SK-N-MC (cell line): ENCODE data around the gene KCTD17.

Source experiments
- EZH2 ChIP-seq: fragments of 200-600 bp; sonication (generic); IDR thresholded peaks from one replicate; pipeline ENCODE4 v1.6.1; 2017; ENCODE audit warnings: antibody characterized with exemption
- POLR2AphosphoS5 ChIP-seq: IDR thresholded peaks from 2 replicates; pipeline ENCODE4 v1.6.1; 2012; ENCODE audit warnings: mild to moderate bottlenecking, low read depth, low read length, borderline replicate concordance

DNA sequence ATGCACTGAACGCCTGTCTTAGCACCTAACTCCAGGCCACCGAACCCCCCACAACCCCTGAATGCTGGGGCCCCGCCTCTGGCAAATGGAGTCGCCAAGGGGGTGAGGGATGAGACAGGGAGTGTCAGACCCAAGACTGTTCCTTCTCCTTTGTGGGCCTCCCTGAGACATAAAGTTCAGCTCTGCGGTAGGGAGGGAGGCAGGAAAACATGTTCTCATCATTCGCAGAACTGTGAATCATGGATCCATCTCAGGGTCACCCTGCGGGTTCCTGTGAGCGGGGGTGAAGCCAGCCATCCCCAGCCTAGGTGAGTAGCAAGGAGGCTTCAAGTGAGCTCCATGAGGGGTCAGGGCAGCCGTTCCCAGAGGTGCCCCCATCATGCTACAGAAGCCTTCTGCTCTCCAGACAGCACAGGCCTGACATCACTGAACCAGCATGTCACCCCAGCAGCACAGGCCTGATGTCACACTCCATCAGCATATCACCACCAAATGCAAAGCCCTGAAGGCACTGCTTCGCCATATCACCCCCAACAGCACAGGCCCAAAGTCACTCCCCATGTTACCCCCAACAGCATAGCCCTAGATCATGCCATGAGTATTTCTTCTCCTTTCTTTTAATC is 30.8 kb downstream of the KCTD17 start:
- TF ChIP-seq EZH2 (no peak), POLR2AphosphoS5 (no peak)
